Measurements from ENCODE around the gene MB.

Gene MB

GRCh38 chr22:35561796-35562526 lies 55.2 kb downstream of the MB start:
- Histone ChIP-seq H3K4me1 (ENCODE audit: low read length) (peaks cover 7% of the 10 kb centered on the region; the same call in 1 of the 2 replicates), H3K36me3 (replicated peaks; ENCODE audit: low read depth, low read length) (no peaks in the 10 kb centered on the region), H3K4me3 (ENCODE audit: low read length) (no peak overlapping the region), H3K27me3 (ENCODE audit: low read depth, low read length) (peaks cover 56% of the 10 kb centered on the region), H4K20me1 (ENCODE audit: insufficient read depth, low read length) (no peaks in the 10 kb centered on the region), H3K4me2 (ENCODE audit: low read length) (no peak overlapping the region), H3K27ac (ENCODE audit: low read length) (no peak overlapping the region), H3K9me3 (ENCODE audit: insufficient read depth, low read length) (no peaks in the 10 kb centered on the region), H3K79me2 (ENCODE audit: low read length) (no peaks in the 10 kb centered on the region), H3K9ac (ENCODE audit: low read length) (no peak overlapping the region), H2AFZ (ENCODE audit: low read depth, low read length) (no peak overlapping the region)
- TF ChIP-seq CTCF (IDR thresholded peaks at IDR 0.05; ENCODE audit: low read depth, low read length) (no peak), EZH2phosphoT487 (IDR thresholded peaks at IDR 0.05; ENCODE audit: low read depth) (no peak)

GRCh38 chr22:35560824-35561223 lies 56.3 kb downstream of the MB start:
- Histone ChIP-seq H3K9ac (ENCODE audit: low read length) (no peak overlapping the region), H3K27me3 (ENCODE audit: low read depth, low read length) (peaks cover 63% of the 10 kb centered on the region), H4K20me1 (ENCODE audit: insufficient read depth, low read length) (no peaks in the 10 kb centered on the region), H3K4me2 (ENCODE audit: low read length) (no peak overlapping the region), H3K36me3 (replicated peaks; ENCODE audit: low read depth, low read length) (no peaks in the 10 kb centered on the region), H3K27ac (ENCODE audit: low read length) (no peak overlapping the region), H3K79me2 (ENCODE audit: low read length) (no peaks in the 10 kb centered on the region), H3K4me1 (ENCODE audit: low read length) (peaks cover 7% of the 10 kb centered on the region; the same call in 1 of the 2 replicates), H3K4me3 (ENCODE audit: low read length) (no peak overlapping the region), H2AFZ (ENCODE audit: low read depth, low read length) (no peak overlapping the region), H3K9me3 (ENCODE audit: insufficient read depth, low read length) (no peaks in the 10 kb centered on the region)
- TF ChIP-seq CTCF (IDR thresholded peaks at IDR 0.05; ENCODE audit: low read depth, low read length), result no peak
- no peak for TF ChIP-seq EZH2phosphoT487 (IDR thresholded peaks at IDR 0.05; ENCODE audit: low read depth)

- Histone ChIP-seq H3K4me3 (ENCODE audit: low read length) (no peak overlapping the region), H3K79me2 (ENCODE audit: low read length) (no peaks in the 10 kb centered on the region), H3K4me1 (ENCODE audit: low read length) (peaks cover 7% of the 10 kb centered on the region; the same call in 1 of the 2 replicates), H3K9ac (ENCODE audit: low read length) (no peak overlapping the region), H4K20me1 (ENCODE audit: insufficient read depth, low read length) (no peaks in the 10 kb centered on the region), H3K4me2 (ENCODE audit: low read length) (no peak overlapping the region), H3K9me3 (ENCODE audit: insufficient read depth, low read length) (no peaks in the 10 kb centered on the region), H2AFZ (ENCODE audit: low read depth, low read length) (no peak overlapping the region), H3K27ac (ENCODE audit: low read length) (no peak overlapping the region), H3K27me3 (ENCODE audit: low read depth, low read length) (peaks cover 62% of the 10 kb centered on the region), H3K36me3 (replicated peaks; ENCODE audit: low read depth, low read length) (no peaks in the 10 kb centered on the region)
- no peak for TF ChIP-seq EZH2phosphoT487 (IDR thresholded peaks at IDR 0.05; ENCODE audit: low read depth)
- TF ChIP-seq CTCF (IDR thresholded peaks at IDR 0.05; ENCODE audit: low read depth, low read length), result no peak
Measured at GRCh38 chr22:35560366-35560765, 56.8 kb downstream of the MB start.

GRCh38 chr22:35559354-35560005 lies 57.6 kb downstream of the MB start:
- Histone ChIP-seq H3K27ac (ENCODE audit: low read length) (no peak overlapping the region), H3K36me3 (replicated peaks; ENCODE audit: low read depth, low read length) (no peaks in the 10 kb centered on the region), H2AFZ (ENCODE audit: low read depth, low read length) (no peak overlapping the region), H3K9me3 (ENCODE audit: insufficient read depth, low read length) (no peaks in the 10 kb centered on the region), H3K4me1 (ENCODE audit: low read length) (peaks cover 7% of the 10 kb centered on the region; the same call in 1 of the 2 replicates), H4K20me1 (ENCODE audit: insufficient read depth, low read length) (no peaks in the 10 kb centered on the region), H3K4me3 (ENCODE audit: low read length) (no peak overlapping the region), H3K4me2 (ENCODE audit: low read length) (no peak overlapping the region), H3K79me2 (ENCODE audit: low read length) (no peaks in the 10 kb centered on the region), H3K9ac (ENCODE audit: low read length) (no peak overlapping the region), H3K27me3 (ENCODE audit: low read depth, low read length) (peaks cover 53% of the 10 kb centered on the region)
- TF ChIP-seq CTCF (IDR thresholded peaks at IDR 0.05; ENCODE audit: low read depth, low read length), result no peak
- no peak for TF ChIP-seq EZH2phosphoT487 (IDR thresholded peaks at IDR 0.05; ENCODE audit: low read depth)

Data from OCI-LY3 (cell line).